ENCODE results near the gene SP5. TPM values are rescaled to one million over a fixed set of nuclear protein-coding genes. Genes with fewer than 3 reads are reported as not detected.

The SP5 gene
- not detected for total RNA-seq
- under 1 TPM in 2 of 3 donors, not detected in 1; 0.06 to 0.20 TPM for polyA plus RNA-seq
- long read RNA-seq, donor 1 = 0 reads
- long read RNA-seq, donor 2 = 0 reads

DNA sequence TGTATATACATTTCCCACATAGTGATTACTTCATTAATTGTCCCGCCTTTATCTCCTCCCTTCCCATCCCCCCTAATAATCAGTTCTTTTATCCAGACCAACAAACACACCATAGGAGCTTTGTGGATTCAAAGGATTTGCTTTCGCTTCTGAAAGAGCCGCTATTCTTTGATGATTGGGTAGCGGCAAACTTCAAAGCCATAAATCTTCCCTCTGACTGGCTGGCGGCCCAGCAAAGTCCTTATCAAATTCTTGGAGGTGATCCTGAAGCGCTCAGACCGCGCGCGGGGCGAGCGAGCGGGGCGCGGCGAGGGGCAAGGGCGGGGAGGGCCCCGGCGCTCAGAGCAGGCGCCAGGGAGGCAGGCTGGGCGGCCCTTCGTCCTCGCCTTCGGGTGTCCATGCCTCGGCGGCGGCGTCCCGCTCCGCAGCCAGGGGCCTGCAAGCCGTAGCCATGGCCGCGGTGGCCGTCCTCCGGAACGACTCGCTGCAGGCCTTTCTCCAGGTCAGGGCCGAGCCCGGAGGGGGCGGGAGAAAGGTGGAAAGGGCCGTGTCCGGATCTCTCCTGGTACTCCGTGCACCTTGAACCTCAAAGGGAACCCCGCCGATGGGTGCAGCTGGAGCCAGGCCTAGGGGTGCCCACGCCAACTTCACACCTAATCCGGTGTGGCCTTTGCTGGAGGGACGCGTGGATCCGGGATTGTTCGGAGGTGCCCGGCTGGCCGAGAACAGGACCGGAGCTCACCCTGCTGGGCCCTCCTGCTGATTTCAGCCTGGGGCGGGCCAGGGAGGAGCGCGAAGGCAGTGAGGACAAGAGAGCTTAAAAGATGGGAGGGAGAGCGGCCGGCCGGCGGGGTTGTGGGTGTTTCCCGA is at the start of gene SP5:
SP5 (plus strand) TSS at position 276 of the 870 bp plus-strand sequence; CDS start at position 452, 176 bp downstream.
- WGBS, 5 donors = 1 to 5% (median 2%) methylated on average over 37 to 62 of the region's 62 CpGs
- intact Hi-C loops (cut with DNase I; ENCODE audit: low total_unique reads) = no loop called here
- Histone ChIP-seq H3K27ac (no peak within 1 kb of the TSS), H3K36me3 (no peaks in the 10 kb centered on the region), H3K4me1 (peaks cover 27 to 65% (median 49%) of the 10 kb centered on the region in 6 donors), H3K9me3 (no peaks in the 10 kb centered on the region), H3K27me3 (replicated peaks in 1 of 7) (peaks cover 4 to 100% (median 100%) of the 10 kb centered on the region in 7 donors), H3K4me3 (peak within 1 kb of the TSS; percentile 44 to 72 (median 54))
- TF ChIP-seq CTCF (IDR thresholded peaks at IDR 0.05 in 8 of 11, conservative IDR thresholded peaks at IDR 0.05 in 3 of 11) (no peak), POLR2A (IDR thresholded peaks at IDR 0.05) (no peak), POLR2AphosphoS5 (IDR thresholded peaks at IDR 0.05) (peak in 1 of 3 donors; percentile 21)
- DNase-seq = no peak

DNA sequence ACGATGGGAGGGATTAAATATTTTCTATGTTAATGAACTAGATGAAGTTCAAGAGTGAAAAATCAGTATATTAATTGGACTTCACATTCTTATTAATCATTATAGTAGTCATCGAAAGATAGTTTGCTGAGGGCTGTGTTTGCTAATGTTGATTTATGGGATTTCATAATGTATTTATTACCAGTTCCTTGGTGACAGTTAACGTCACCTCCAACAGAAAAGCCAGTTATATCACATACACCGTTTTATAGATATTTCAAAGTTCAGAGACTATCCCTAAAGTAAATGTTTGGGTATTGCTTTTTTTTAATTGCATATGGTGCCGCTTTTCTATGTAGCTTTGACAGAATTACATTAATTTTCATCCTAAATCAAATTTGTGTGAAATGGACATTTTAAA is 49.4 kb upstream of the SP5 start:
- WGBS, 5 donors = 71 to 94% (median 80%) methylated on average over 5 of the region's 5 CpGs
- intact Hi-C loops (cut with DNase I; ENCODE audit: low total_unique reads) = no loop called here
- Histone ChIP-seq H3K27me3 (replicated peaks in 1 of 7) (peaks cover 0 to 7% (median 0%) of the 10 kb centered on the region in 7 donors), H3K9me3 (no peaks in the 10 kb centered on the region), H3K4me1 (no peaks in the 10 kb centered on the region), H3K36me3 (no peaks in the 10 kb centered on the region), H3K4me3 (no peak overlapping the region), H3K27ac (no peak overlapping the region)
- no peak for TF ChIP-seq CTCF (IDR thresholded peaks at IDR 0.05 in 8 of 11, conservative IDR thresholded peaks at IDR 0.05 in 3 of 11)
- no peak for TF ChIP-seq POLR2AphosphoS5 (IDR thresholded peaks at IDR 0.05)
- TF ChIP-seq POLR2A (IDR thresholded peaks at IDR 0.05) = no peak
- no peak for DNase-seq

DNA sequence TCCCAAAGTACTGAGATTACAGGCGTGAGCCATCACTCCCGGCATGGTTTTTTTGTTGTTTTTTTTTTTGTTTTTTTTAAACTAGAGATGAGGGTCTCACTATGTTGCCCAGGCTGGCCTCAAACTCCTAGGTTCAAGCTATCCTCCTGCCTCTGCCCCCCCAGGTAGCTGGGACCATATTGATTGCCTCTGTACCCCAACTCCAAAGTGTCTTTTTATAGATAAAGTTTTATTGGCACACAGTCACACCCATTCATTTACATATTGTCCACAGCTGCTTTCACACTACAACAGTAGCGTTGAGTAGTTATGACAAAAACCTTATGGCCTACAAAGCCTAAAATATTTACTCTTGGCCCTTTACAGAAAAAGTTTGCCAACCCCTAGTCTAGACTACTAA is 45.2 kb upstream of the SP5 start:
- no peak overlapping the region for H3K4me3 ChIP-seq
- peaks cover 0 to 7% (median 0%) of the 10 kb centered on the region in 7 donors for H3K27me3 ChIP-seq (replicated peaks in 1 of 7)
- no peaks in the 10 kb centered on the region for H3K9me3 ChIP-seq
- intact Hi-C loops (cut with DNase I; ENCODE audit: low total_unique reads) = no loop called here
- H3K4me1 ChIP-seq = no peaks in the 10 kb centered on the region
- no peak for DNase-seq
- 79 to 96% (median 91%) methylated on average over 3 of the region's 3 CpGs for WGBS, 5 donors
- H3K36me3 ChIP-seq = no peaks in the 10 kb centered on the region
- no peak for TF ChIP-seq POLR2AphosphoS5 (IDR thresholded peaks at IDR 0.05)
- no peak for TF ChIP-seq POLR2A (IDR thresholded peaks at IDR 0.05)
- no peak for TF ChIP-seq CTCF (IDR thresholded peaks at IDR 0.05 in 8 of 11, conservative IDR thresholded peaks at IDR 0.05 in 3 of 11)
- H3K27ac ChIP-seq = no peak overlapping the region

DNA sequence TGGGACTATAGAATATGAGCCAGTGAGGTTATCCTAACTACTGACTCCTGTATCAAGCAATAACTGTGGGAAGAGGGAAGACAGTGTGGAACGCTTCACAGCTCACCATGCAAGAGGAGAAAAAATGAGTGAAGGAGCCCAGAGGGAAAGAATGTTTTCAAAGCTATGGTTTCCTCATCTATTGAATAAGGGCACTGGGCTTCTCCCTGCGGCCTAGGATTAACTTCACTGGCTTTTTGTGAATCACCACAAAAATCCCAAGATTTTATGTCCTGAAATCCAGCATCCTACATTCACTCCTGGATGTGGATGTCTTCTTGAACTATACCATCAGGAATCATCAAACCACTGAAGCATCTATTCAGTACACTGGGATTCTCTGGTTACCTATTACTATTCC is 44.5 kb upstream of the SP5 start:
- Histone ChIP-seq H3K27me3 (replicated peaks in 1 of 7) (peaks cover 0 to 7% (median 0%) of the 10 kb centered on the region in 7 donors), H3K9me3 (no peaks in the 10 kb centered on the region), H3K36me3 (no peaks in the 10 kb centered on the region), H3K27ac (no peak overlapping the region), H3K4me3 (no peak overlapping the region), H3K4me1 (no peaks in the 10 kb centered on the region)
- 88 to 100% (median 92%) methylated on average over 2 of the region's 2 CpGs for WGBS, 5 donors
- no peak for DNase-seq
- TF ChIP-seq POLR2AphosphoS5 (IDR thresholded peaks at IDR 0.05) (no peak), CTCF (IDR thresholded peaks at IDR 0.05 in 8 of 11, conservative IDR thresholded peaks at IDR 0.05 in 3 of 11) (no peak), POLR2A (IDR thresholded peaks at IDR 0.05) (no peak)
- intact Hi-C loops (cut with DNase I; ENCODE audit: low total_unique reads) = no loop called here
